HepG2 (cell line): ENCODE measurements around the gene OTUB2. TPM values are rescaled to one million over a fixed set of nuclear protein-coding genes. Genes with fewer than 3 reads are reported as not detected.

ENCODE experiments used
- ARID5B ChIP-seq: IDR thresholded peaks from 2 replicates; pipeline ENCODE4 v1.4.0; 2020; ENCODE audit warnings: mild to moderate bottlenecking, missing genetic modification reagents
- BCL6 ChIP-seq: IDR thresholded peaks from 2 replicates; pipeline ENCODE4 v1.6.1; 2016; ENCODE audit warnings: missing genetic modification reagents, missing compliant biosample characterization
- CTCF ChIP-seq: sonication (generic); formaldehyde crosslinking; IDR thresholded peaks from 2 replicates; pipeline ENCODE4 v1.5.0; 2020; ENCODE audit warnings: mild to moderate bottlenecking, missing genetic modification reagents, moderate library complexity
- ESRRA ChIP-seq: sonication (generic); formaldehyde crosslinking; IDR thresholded peaks from 2 replicates; pipeline ENCODE4 v1.5.1; 2020; ENCODE audit warnings: mild to moderate bottlenecking, low read depth, missing genetic modification reagents
- FOXA1 ChIP-seq, 2 experiments: fragments of 450-650 bp in 1 of 2; sonication (generic) in 1 of 2; formaldehyde crosslinking in 1 of 2; IDR thresholded peaks; 2 replicates each; pipeline versions ENCODE4 v1.4.0 to v1.6.1; 2016 to 2020; ENCODE audit warnings: missing genetic modification reagents in 1 of 2
- MEIS1 ChIP-seq: sonication (generic); formaldehyde crosslinking; IDR thresholded peaks from 2 replicates; pipeline ENCODE4 v1.9.0; 2021; ENCODE audit warnings: mild to moderate bottlenecking, missing genetic modification reagents, moderate library complexity, borderline replicate concordance
- MTA1 ChIP-seq: sonication (generic); formaldehyde crosslinking; IDR thresholded peaks from 2 replicates; pipeline ENCODE4 v1.4.0; 2020; ENCODE audit warnings: missing genetic modification reagents, mild to moderate bottlenecking, borderline replicate concordance
- NONO ChIP-seq, 2 experiments: fragments of 450-650 bp in 1 of 2; sonication (generic) in 1 of 2; formaldehyde crosslinking in 1 of 2; IDR thresholded peaks in 1 of 2; conservative IDR thresholded peaks in 1 of 2; 2 replicates each; pipeline versions ENCODE4 v1.6.1 to v1.8.0; 2017 to 2022; ENCODE audit warnings: mild to moderate bottlenecking in 1 of 2, missing genetic modification reagents in 1 of 2, moderate library complexity in 1 of 2
- TFDP2 ChIP-seq: sonication (generic); formaldehyde crosslinking; IDR thresholded peaks from 2 replicates; pipeline ENCODE4 v1.4.0; 2020; ENCODE audit warnings: missing genetic modification reagents
- ZBTB26 ChIP-seq: IDR thresholded peaks from 2 replicates; pipeline ENCODE4 v1.6.1; 2016; ENCODE audit warnings: missing compliant biosample characterization, missing genetic modification reagents, borderline replicate concordance
- ZBTB39 ChIP-seq: sonication (generic); formaldehyde crosslinking; IDR thresholded peaks from 2 replicates; pipeline ENCODE4 v1.5.0; 2020; ENCODE audit warnings: missing genetic modification reagents
- ZFP36 ChIP-seq: fragments of 150-350 bp; IDR thresholded peaks from 2 replicates; pipeline ENCODE4 v1.6.1; 2018; ENCODE audit warnings: borderline replicate concordance, low read length, low read depth; ENCODE audit not compliant: partially characterized antibody
- ZFP90 ChIP-seq: sonication (generic); formaldehyde crosslinking; IDR thresholded peaks from 2 replicates; pipeline ENCODE4 v1.8.0; 2022; ENCODE audit warnings: missing genetic modification reagents, mild to moderate bottlenecking, inconsistent platforms, borderline replicate concordance
- ZMYM4 ChIP-seq: sonication (generic); formaldehyde crosslinking; IDR thresholded peaks from 2 replicates; pipeline ENCODE4 v1.8.1; 2023; ENCODE audit warnings: mild to moderate bottlenecking, missing genetic modification reagents
- ZNF441 ChIP-seq: sonication (generic); formaldehyde crosslinking; IDR thresholded peaks from 2 replicates; pipeline ENCODE4 v1.7.0; 2021; ENCODE audit warnings: missing genetic modification reagents, borderline replicate concordance
- ZNF788 ChIP-seq: sonication (generic); formaldehyde crosslinking; IDR thresholded peaks from 2 replicates; pipeline ENCODE4 v1.5.0; 2020; ENCODE audit warnings: mild to moderate bottlenecking, missing genetic modification reagents, borderline replicate concordance
- polyA plus RNA-seq, 8 experiments: library from polyadenylated mRNA; depleted of rRNA in 3 of 8; stranded (reverse) in 7 of 8; unstranded in 1 of 8; fragments of >200 nt; fragmentation: Illumina TruSeq in 4 of 8; extraction: Trizol in 4 of 8; gene quantifications; 2 replicates each; pipeline versions ENCODE4 v1.2.1 to v1.2.3, GENCODE V29; 2011 to 2016; ENCODE audit warnings: low read depth in 4 of 8, missing spikeins in 1 of 8, mixed read lengths in 1 of 8; ENCODE audit not compliant: insufficient read depth in 1 of 8
- total RNA-seq, 5 experiments: library from RNA; depleted of rRNA; stranded (reverse); fragments of >200 nt; fragmentation: Illumina TruSeq; extraction: Trizol; gene quantifications; 2 replicates each; pipeline ENCODE4 v1.2.3, GENCODE V29; 2016; ENCODE audit warnings: low read depth in 1 of 5

OTUB2 gene
- total and polyA plus RNA-seq, 2 of the 13 experiments (the other 11 are each of a cell fraction or from before 2014, with no cell fraction given), result 2.2 to 2.4 TPM

- TF ChIP-seq MEIS1 (CRISPR knock-in tag) (0 out of 2 replicates have a peak, but pooled peaks have one; percentile 30), MTA1 (peak; percentile 54; the same call in 1 of the 2 replicates), ZBTB26 (CRISPR knock-in tag) (peak; percentile 75), FOXA1 (IDR thresholded peaks at IDR 0.05) (no peak), FOXA1 (CRISPR knock-in tag; IDR thresholded peaks at IDR 0.05) (0 out of 2 replicates have a peak, but pooled peaks have one; percentile 29), TFDP2 (CRISPR knock-in tag) (no peak), CTCF (peak; percentile 24; the same call in 1 of the 2 replicates), ZMYM4 (peak; percentile 30; the same call in 1 of the 2 replicates), ZFP36 (no peak), ZBTB39 (CRISPR knock-in tag) (peak; percentile 99), NONO (IDR thresholded peaks at IDR 0.05) (no peak), NONO (CRISPR knock-in tag; conservative IDR thresholded peaks at IDR 0.05) (peak; percentile 46; the same call in 1 of the 2 replicates), BCL6 (CRISPR knock-in tag) (0 out of 2 replicates have a peak, but pooled peaks have one; percentile 14), ESRRA (CRISPR knock-in tag) (0 out of 2 replicates have a peak, but pooled peaks have one; percentile 30), ARID5B (CRISPR knock-in tag) (0 out of 2 replicates have a peak, but pooled peaks have one; percentile 11), ZNF788 (CRISPR knock-in tag) (peak; percentile 18; the same call in 1 of the 2 replicates), ZFP90 (CRISPR knock-in tag) (no peak), ZNF441 (CRISPR knock-in tag) (peak; percentile 63; the same call in 1 of the 2 replicates)
Observed at GRCh38 chr14:94041551-94042346, 15.6 kb downstream of the OTUB2 start (continued).
